Smooth muscle cell (in vitro differentiated cells): ENCODE data around the gene SLC6A11. TPM values are rescaled to one million over a fixed set of nuclear protein-coding genes. Genes with fewer than 3 reads are reported as not detected.

Source experiments
- DNase-seq: peaks from one replicate; lab custom pipeline; 2025; ENCODE audit not compliant: unreplicated experiment; lab: John Stamatoyannopoulos, UW
- H2AFZ ChIP-seq: fragments of 200-600 bp; sonication (generic); 2 replicates; pipeline ENCODE4 v1.6.0; 2016; ENCODE audit warnings: antibody characterized with exemption, low read depth, mild to moderate bottlenecking
- H3F3A ChIP-seq: fragments of 200-600 bp; sonication (generic); 2 replicates; pipeline ENCODE4 v1.6.0; 2017; ENCODE audit warnings: antibody characterized with exemption, low read depth
- H3K27ac ChIP-seq: fragments of 200-600 bp; sonication (generic); 2 replicates; pipeline ENCODE4 v1.5.1; 2016; ENCODE audit warnings: low read depth, mild to moderate bottlenecking
- H3K27me3 ChIP-seq: fragments of 200-600 bp; sonication (generic); 2 replicates; pipeline ENCODE4 v1.6.1; 2016; ENCODE audit warnings: low read depth, mild to moderate bottlenecking
- H3K36me3 ChIP-seq: fragments of 200-600 bp; sonication (generic); 2 replicates; pipeline ENCODE4 v1.5.1; 2016; ENCODE audit warnings: low read depth
- H3K4me1 ChIP-seq: fragments of 200-600 bp; sonication (generic); 2 replicates; pipeline ENCODE4 v1.5.1; 2016; ENCODE audit warnings: low read depth
- H3K4me2 ChIP-seq: fragments of 200-600 bp; sonication (generic); 2 replicates; pipeline ENCODE4 v1.6.0; 2016; ENCODE audit warnings: mild to moderate bottlenecking
- H3K4me3 ChIP-seq: fragments of 200-600 bp; sonication (generic); 2 replicates; pipeline ENCODE4 v1.5.1; 2016; ENCODE audit warnings: mild to moderate bottlenecking
- H3K79me2 ChIP-seq: fragments of 200-600 bp; sonication (generic); 2 replicates; pipeline ENCODE4 v1.6.0; 2016; ENCODE audit warnings: low read depth, mild to moderate bottlenecking
- H3K9ac ChIP-seq: fragments of 200-600 bp; sonication (generic); 2 replicates; pipeline ENCODE4 v1.6.0; 2016; ENCODE audit warnings: low read depth
- H3K9me3 ChIP-seq: fragments of 200-600 bp; sonication (generic); replicated peaks from 2 replicates; pipeline ENCODE4 v1.5.1; 2016; ENCODE audit warnings: low read depth
- H4K20me1 ChIP-seq: fragments of 200-600 bp; sonication (generic); 2 replicates; pipeline ENCODE4 v1.6.0; 2016; ENCODE audit warnings: low read depth
- WGBS: methylation state at CpG from one replicate; pipeline ENCODE4 v1.1.7; 2016; ENCODE audit warnings: low lambda C conversion rate; 5-methylcytosine and 5-hydroxymethylcytosine counted together
- polyA plus RNA-seq: library from polyadenylated mRNA; unstranded; fragments of >200 nt; fragmentation: Nextera tagmentation; extraction: Ambion mirVana; gene quantifications from 2 replicates; pipeline ENCODE4 v1.2.1, GENCODE V29; 2016
- total RNA-seq: library from RNA; depleted of rRNA; stranded (reverse); fragments of >200 nt; gene quantifications from 2 replicates; pipeline ENCODE4 v1.2.3, GENCODE V29; 2014
- TF ChIP-seq, protein P1 (sequence below): fragments of 200-600 bp; sonication (generic); IDR thresholded peaks from 2 replicates; pipeline ENCODE4 v1.5.1; 2017; ENCODE audit warnings: borderline replicate concordance, mild to moderate bottlenecking, antibody characterized with exemption; ENCODE audit not compliant: insufficient read depth, poor library complexity, severe bottlenecking

The SLC6A11 gene
- total and polyA plus RNA-seq, 2 experiments from 2014 or later, result not detected

DNA sequence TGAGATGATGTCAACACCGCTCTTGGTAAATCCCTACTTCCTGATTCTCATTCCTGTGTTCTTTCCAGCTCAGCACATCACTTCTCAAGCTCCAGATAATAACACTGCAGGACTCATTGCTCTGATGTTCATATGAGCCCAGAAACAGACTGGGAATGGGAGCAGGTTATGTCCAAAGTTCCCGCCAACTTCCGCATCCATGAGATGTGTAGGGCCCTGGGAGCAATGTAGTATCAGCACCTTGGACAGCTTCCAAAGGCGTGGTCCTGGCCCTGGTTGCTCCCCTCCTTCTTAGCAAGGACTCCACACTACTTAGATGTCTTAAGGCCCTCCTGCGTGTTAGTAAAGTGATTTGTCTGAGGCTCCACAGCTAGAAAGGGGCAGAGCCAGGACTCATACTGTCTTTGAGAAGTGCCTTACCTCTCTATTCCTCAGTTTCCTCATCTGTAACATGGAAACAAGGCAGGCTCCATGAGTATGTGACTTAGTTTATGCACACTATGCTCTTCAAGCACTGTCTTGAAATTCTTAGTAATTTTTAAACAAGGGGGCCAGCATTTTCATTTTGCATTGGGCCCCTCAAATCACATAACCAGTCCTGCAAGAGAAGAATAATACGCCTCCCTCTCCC lies 148.6 kb downstream of the SLC6A11 start:
- WGBS, result 59% methylated on average over 6 of the region's 6 CpGs
- H2AFZ ChIP-seq, result no peak overlapping the region

GRCh38 chr3:10968401-10968800 lies 152.4 kb downstream of the SLC6A11 start:
- 38% methylated on average over 4 of the region's 4 CpGs for WGBS
- no peaks in the 10 kb centered on the region for H4K20me1 ChIP-seq
- H2AFZ ChIP-seq, result no peak overlapping the region
- no peak overlapping the region for H3K9ac ChIP-seq
- H3K36me3 ChIP-seq, result no peaks in the 10 kb centered on the region
- H3K27me3 ChIP-seq, result peaks cover 26% of the 10 kb centered on the region
- no peaks in the 10 kb centered on the region for H3K4me1 ChIP-seq
- DNase-seq, result no peak
- TF ChIP-seq, protein P1, sequence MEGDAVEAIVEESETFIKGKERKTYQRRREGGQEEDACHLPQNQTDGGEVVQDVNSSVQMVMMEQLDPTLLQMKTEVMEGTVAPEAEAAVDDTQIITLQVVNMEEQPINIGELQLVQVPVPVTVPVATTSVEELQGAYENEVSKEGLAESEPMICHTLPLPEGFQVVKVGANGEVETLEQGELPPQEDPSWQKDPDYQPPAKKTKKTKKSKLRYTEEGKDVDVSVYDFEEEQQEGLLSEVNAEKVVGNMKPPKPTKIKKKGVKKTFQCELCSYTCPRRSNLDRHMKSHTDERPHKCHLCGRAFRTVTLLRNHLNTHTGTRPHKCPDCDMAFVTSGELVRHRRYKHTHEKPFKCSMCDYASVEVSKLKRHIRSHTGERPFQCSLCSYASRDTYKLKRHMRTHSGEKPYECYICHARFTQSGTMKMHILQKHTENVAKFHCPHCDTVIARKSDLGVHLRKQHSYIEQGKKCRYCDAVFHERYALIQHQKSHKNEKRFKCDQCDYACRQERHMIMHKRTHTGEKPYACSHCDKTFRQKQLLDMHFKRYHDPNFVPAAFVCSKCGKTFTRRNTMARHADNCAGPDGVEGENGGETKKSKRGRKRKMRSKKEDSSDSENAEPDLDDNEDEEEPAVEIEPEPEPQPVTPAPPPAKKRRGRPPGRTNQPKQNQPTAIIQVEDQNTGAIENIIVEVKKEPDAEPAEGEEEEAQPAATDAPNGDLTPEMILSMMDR, result no peak
- no peak overlapping the region for H3K27ac ChIP-seq
- no peaks in the 10 kb centered on the region for H3K9me3 ChIP-seq
- H3F3A ChIP-seq, result no peaks in the 10 kb centered on the region
- H3K4me2 ChIP-seq, result no peak overlapping the region
- no peak overlapping the region for H3K4me3 ChIP-seq
- no peaks in the 10 kb centered on the region for H3K79me2 ChIP-seq

More for the DNA sequence above, 148.6 kb downstream of the SLC6A11 start:
- H3K4me3 ChIP-seq, result no peak overlapping the region
- TF ChIP-seq, protein P1, result no peak
- H3F3A ChIP-seq, result no peaks in the 10 kb centered on the region
- peaks cover 11% of the 10 kb centered on the region for H3K27me3 ChIP-seq
- H4K20me1 ChIP-seq, result no peaks in the 10 kb centered on the region
- no peak overlapping the region for H3K9ac ChIP-seq
- DNase-seq, result no peak
- H3K27ac ChIP-seq, result no peak overlapping the region
- no peaks in the 10 kb centered on the region for H3K36me3 ChIP-seq
- no peaks in the 10 kb centered on the region for H3K9me3 ChIP-seq
- H3K4me1 ChIP-seq, result no peaks in the 10 kb centered on the region
- no peaks in the 10 kb centered on the region for H3K79me2 ChIP-seq
- no peak overlapping the region for H3K4me2 ChIP-seq

- Histone ChIP-seq H3K27ac (no peak overlapping the region), H3K9me3 (no peaks in the 10 kb centered on the region)
- DNase-seq, result no peak
Measured at GRCh38 chr3:10970306-10970960, 154.4 kb downstream of the SLC6A11 start.

More at GRCh38 chr3:10970306-10970960, 154.4 kb downstream of the SLC6A11 start:
- no peaks in the 10 kb centered on the region for H4K20me1 ChIP-seq
- H3K4me3 ChIP-seq, result no peak overlapping the region
- H3K27me3 ChIP-seq, result peaks cover 30% of the 10 kb centered on the region
- no peaks in the 10 kb centered on the region for H3K36me3 ChIP-seq
- no peaks in the 10 kb centered on the region for H3K79me2 ChIP-seq
- 75% methylated on average over 5 of the region's 5 CpGs for WGBS
- no peak overlapping the region for H2AFZ ChIP-seq
- TF ChIP-seq, protein P1, result no peak
- H3K4me2 ChIP-seq, result no peak overlapping the region
- H3K9ac ChIP-seq, result no peak overlapping the region
- no peaks in the 10 kb centered on the region for H3K4me1 ChIP-seq
- H3F3A ChIP-seq, result no peaks in the 10 kb centered on the region
